Ovary (tissue), 9 donors: ENCODE data around the gene SPOCK1. TPM values are rescaled to one million over a fixed set of nuclear protein-coding genes. Genes with fewer than 3 reads are reported as not detected.

ENCODE experiments used
- DNase-seq, 5 donors: peaks; one replicate each; pipeline ENCODE4 v3.0.0-alpha.2; 2019 to 2020
- H3K27ac ChIP-seq, 2 donors: fragments of 200-600 bp; one replicate each; pipeline versions ENCODE4 v1.5.1 to v1.8.0; 2019 to 2022
- H3K27me3 ChIP-seq: fragments of 200-600 bp; one replicate; pipeline ENCODE4 v1.8.0; 2022
- H3K36me3 ChIP-seq: fragments of 200-600 bp; sonication (generic); one replicate; pipeline ENCODE4 v1.5.1; 2019
- H3K4me1 ChIP-seq: one replicate; pipeline ENCODE4 v1.8.1; 2013; ENCODE audit warnings: mild to moderate bottlenecking, moderate library complexity; ENCODE audit not compliant: insufficient read depth
- H3K4me3 ChIP-seq: fragments of 200-600 bp; sonication (generic); one replicate; pipeline ENCODE4 v1.5.1; 2017
- H3K9me3 ChIP-seq, 2 donors: fragments of 200-600 bp in 1 of 2; sonication (generic) in 1 of 2; one replicate each; pipeline versions ENCODE4 v1.5.1 to v1.8.1; 2013 to 2019; ENCODE audit warnings: mild to moderate bottlenecking in 1 of 2, moderate library complexity in 1 of 2
- EP300 ChIP-seq: sonication (generic); formaldehyde crosslinking; IDR thresholded peaks from one replicate; pipeline ENCODE4 v1.6.1; 2017; ENCODE audit warnings: antibody characterized with exemption
- POLR2A ChIP-seq: fragments of 450-650 bp; IDR thresholded peaks from one replicate; pipeline ENCODE4 v1.6.1; 2017; ENCODE audit warnings: antibody characterized with exemption, mild to moderate bottlenecking, moderate library complexity
- WGBS, 3 donors: extraction: QIAGEN DNeasy Blood & Tissue Kit in 1 of 3; methylation state at CpG; one replicate each; pipeline versions ENCODE4 v1.1.5 to v1.1.7; 2013 to 2017; 5-methylcytosine and 5-hydroxymethylcytosine counted together
- intact Hi-C, 4 donors: fragments of 100-400 bp; cut with DNase I; formaldehyde crosslinking; loops; one replicate each; pipeline versions ENCODE4 v1.11.0 to v1.15.1; 2022 to 2023
- polyA plus RNA-seq, 2 donors: library from polyadenylated mRNA; stranded (reverse); fragments of 200-250 nt in 1 of 2; fragments of 350-450 nt in 1 of 2; fragmentation: Illumina TruSeq in 1 of 2; extraction: RNeasy Lipid Tissue Mini Kit (QIAGEN cat#74804) in 1 of 2; gene quantifications; one replicate each; pipeline ENCODE4 v1.2.3, GENCODE V29; 2013 to 2014
- total RNA-seq, 7 donors: library from RNA; depleted of rRNA in 2 of 7; stranded (reverse); fragments of >200 nt in 2 of 7; fragmentation: NEBNext Ultra II Directional in 3 of 7; extraction: Animal tissue kit (Norgen Biotek cat#: 25700) in 3 of 7; gene quantifications; one replicate each; pipeline versions ENCODE4 v1.1.0 to v1.2.4, GENCODE V29; 2016 to 2023
- TF ChIP-seq, protein P1 (sequence below), 3 donors: fragments of 450-650 bp in 2 of 3; fragments of 200-600 bp in 1 of 3; IDR thresholded peaks; one replicate each; pipeline versions ENCODE4 v1.5.1 to v1.8.0; 2016 to 2022; ENCODE audit warnings: antibody characterized with exemption in 3 of 3, mild to moderate bottlenecking in 1 of 3
- donor health status: DM: no; HTN: no; CAD: no; lungs with moderate emphysema.
- donor health status: DM: no; HTN: no; CAD: no.
- donor health status: Bipolar disorder and iron deficiency.
- donor health status: DM: yes; HTN: yes; CAD: no.
- donor health status: DM: no; HTN: no; CAD: no.
- donor health status: DM: yes; HTN: yes; CAD: no.

Gene SPOCK1
- total and polyA plus RNA-seq, 9 donors: 1.3 to 42.6 (median 10.8) TPM

DNA sequence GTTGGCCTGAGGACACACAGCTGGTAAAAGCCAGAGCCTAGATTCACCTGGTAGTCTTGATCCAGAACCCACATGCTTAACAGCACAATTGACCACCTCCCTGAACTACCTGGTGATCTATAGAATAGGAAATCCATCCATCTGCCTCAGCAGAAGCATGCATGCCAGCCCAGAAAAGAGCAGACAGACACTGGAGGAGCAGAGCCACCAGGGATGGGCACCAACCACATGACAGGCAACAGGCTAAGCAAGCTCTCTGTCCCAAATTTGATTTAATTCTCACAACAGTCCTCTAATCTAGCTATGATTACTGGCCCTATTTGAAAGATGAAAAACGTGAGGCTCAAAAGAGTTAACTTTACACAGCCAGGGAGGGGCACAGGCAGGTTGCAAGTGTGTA is 208.1 kb downstream of the SPOCK1 start:
- Histone ChIP-seq H3K36me3 (no peaks in the 10 kb centered on the region), H3K9me3 (no peaks in the 10 kb centered on the region), H3K4me3 (no peak overlapping the region), H3K4me1 (no peaks in the 10 kb centered on the region), H3K27ac (no peak overlapping the region), H3K27me3 (no peaks in the 10 kb centered on the region)
- intact Hi-C loops: no loop called here
- 54 to 71% (median 55%) methylated on average over 1 of the region's 1 CpG for WGBS, 3 donors
- DNase-seq: no peak
- no peak for TF ChIP-seq EP300
- TF ChIP-seq POLR2A: no peak
- TF ChIP-seq, protein P1, sequence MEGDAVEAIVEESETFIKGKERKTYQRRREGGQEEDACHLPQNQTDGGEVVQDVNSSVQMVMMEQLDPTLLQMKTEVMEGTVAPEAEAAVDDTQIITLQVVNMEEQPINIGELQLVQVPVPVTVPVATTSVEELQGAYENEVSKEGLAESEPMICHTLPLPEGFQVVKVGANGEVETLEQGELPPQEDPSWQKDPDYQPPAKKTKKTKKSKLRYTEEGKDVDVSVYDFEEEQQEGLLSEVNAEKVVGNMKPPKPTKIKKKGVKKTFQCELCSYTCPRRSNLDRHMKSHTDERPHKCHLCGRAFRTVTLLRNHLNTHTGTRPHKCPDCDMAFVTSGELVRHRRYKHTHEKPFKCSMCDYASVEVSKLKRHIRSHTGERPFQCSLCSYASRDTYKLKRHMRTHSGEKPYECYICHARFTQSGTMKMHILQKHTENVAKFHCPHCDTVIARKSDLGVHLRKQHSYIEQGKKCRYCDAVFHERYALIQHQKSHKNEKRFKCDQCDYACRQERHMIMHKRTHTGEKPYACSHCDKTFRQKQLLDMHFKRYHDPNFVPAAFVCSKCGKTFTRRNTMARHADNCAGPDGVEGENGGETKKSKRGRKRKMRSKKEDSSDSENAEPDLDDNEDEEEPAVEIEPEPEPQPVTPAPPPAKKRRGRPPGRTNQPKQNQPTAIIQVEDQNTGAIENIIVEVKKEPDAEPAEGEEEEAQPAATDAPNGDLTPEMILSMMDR (IDR thresholded peaks at IDR 0.05): no peak

DNA sequence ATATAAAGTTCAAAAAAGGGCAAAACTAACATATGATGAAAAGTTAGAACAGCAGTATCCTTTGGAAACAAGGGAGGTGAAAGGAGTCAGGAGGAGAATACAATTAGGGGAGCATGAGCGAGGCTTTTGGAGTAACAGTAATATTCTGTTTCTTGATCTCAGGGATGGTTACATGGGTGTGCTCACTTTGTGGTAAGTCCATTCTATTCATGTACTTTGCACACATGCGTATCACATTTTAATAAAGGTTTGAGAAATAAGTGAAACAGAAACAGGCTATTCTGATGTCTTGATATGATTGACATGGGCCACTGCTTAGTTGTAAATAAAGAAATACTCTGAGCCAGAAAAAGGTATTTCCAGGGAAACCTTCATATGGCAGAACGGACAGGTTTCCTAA is 208.8 kb downstream of the SPOCK1 start:
- whole genome bisulfite sequencing, 3 donors: 90 to 93% (median 91%) methylated on average over 3 of the region's 3 CpGs
- TF ChIP-seq POLR2A (no peak), EP300 (no peak)
- TF ChIP-seq, protein P1 (IDR thresholded peaks at IDR 0.05): no peak
- H3K9me3 ChIP-seq: no peaks in the 10 kb centered on the region
- H3K27ac ChIP-seq: no peak overlapping the region
- DNase-seq: no peak
- no peaks in the 10 kb centered on the region for H3K36me3 ChIP-seq
- H3K27me3 ChIP-seq: no peaks in the 10 kb centered on the region
- no peak overlapping the region for H3K4me3 ChIP-seq
- intact Hi-C loops: no loop called here
- H3K4me1 ChIP-seq: no peaks in the 10 kb centered on the region

DNA sequence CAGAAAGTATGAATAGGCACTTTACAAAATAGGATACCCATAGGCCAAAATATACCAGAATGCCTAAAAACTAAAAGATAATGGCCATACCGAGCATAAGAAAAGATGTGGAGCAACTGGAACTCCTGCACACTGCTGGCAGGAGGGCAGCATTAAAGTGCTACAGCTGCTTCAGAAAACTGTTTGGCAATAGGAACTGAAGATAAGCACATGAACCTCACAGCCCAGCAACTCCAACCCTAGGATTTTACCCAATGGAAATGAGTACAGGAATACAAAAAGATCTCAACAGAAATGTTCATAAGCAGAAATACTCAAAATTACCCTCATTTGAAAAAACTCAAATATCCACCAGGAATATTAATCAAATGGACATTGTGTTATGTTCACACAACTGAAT is 209.3 kb downstream of the SPOCK1 start:
- Histone ChIP-seq H3K27me3 (no peaks in the 10 kb centered on the region), H3K36me3 (no peaks in the 10 kb centered on the region), H3K27ac (no peak overlapping the region), H3K9me3 (no peaks in the 10 kb centered on the region), H3K4me3 (no peak overlapping the region), H3K4me1 (no peaks in the 10 kb centered on the region)
- intact Hi-C loops: no loop called here
- 66 to 70% (median 67%) methylated on average over 1 of the region's 1 CpG for WGBS, 3 donors
- no peak for DNase-seq
- TF ChIP-seq POLR2A (no peak), EP300 (no peak)
- TF ChIP-seq, protein P1 (IDR thresholded peaks at IDR 0.05): no peak

- TF ChIP-seq POLR2A (no peak), EP300 (no peak)
- TF ChIP-seq, protein P1 (IDR thresholded peaks at IDR 0.05): no peak
- no peak for DNase-seq
- 82 to 90% (median 89%) methylated on average over 2 of the region's 2 CpGs for WGBS, 3 donors
Measured at GRCh38 chr5:137287569-137287968, 211.6 kb downstream of the SPOCK1 start.

More at GRCh38 chr5:137287569-137287968, 211.6 kb downstream of the SPOCK1 start:
- H3K9me3 ChIP-seq: no peaks in the 10 kb centered on the region
- no peaks in the 10 kb centered on the region for H3K4me1 ChIP-seq
- no peak overlapping the region for H3K4me3 ChIP-seq
- no peak overlapping the region for H3K27ac ChIP-seq
- no peaks in the 10 kb centered on the region for H3K27me3 ChIP-seq
- no peaks in the 10 kb centered on the region for H3K36me3 ChIP-seq
- intact Hi-C loops: no loop called here
